ENCODE measurements around the gene ECSCR.

DNA sequence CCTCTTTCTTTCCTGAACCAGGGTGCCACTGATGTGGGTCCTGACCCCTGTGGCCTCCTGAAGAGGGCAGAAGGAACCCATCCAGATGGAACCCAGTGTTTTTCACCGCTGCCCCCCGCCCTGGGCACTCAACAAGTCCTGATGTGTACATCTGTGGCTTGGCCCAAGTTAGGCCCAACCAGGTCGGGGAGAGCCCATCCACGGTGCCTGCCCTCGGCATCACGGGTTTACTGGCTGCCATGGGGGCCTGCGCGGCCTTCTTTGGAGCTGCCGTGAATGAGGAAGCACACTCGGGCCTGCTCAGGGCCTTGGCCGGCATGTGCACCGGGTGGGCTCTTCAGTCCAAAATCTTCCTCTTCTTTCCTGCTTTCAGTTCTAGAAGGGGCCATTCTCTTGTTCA is 5.8 kb downstream of the ECSCR start:
- TF ChIP-seq POLR2A (IDR thresholded peaks at IDR 0.05; ENCODE audit: low read depth, low read length) (no peak), POLR2AphosphoS5 (IDR thresholded peaks at IDR 0.05; ENCODE audit: low read depth, low read length) (no peak)
